ENCODE data around the gene ASGR1. TPM values are rescaled to one million over a fixed set of nuclear protein-coding genes. Genes with fewer than 3 reads are reported as not detected.
"Not testable (repeated sequence)": the region's sequence is repeated elsewhere in the genome, so short reads cannot be mapped to it uniquely, and the experiment has no call there.

ASGR1 gene
- total RNA-seq, 4 donors from 2014 or later = 0.21 to 1.5 (median 0.59) TPM; not detected in 1

- DNase-seq (ENCODE audit: low spot score in 2 of 2) = no peak
- peak overlapping the region in 2 of 4 donors; percentile 26 to 37 for H3K27ac ChIP-seq
- no peak for TF ChIP-seq EP300 (IDR thresholded peaks at IDR 0.05)
- peaks cover 0 to 67% of the 10 kb centered on the region in 2 donors for H3K27me3 ChIP-seq
- H3K36me3 ChIP-seq = no peaks in the 10 kb centered on the region
- H3K4me3 ChIP-seq = peak overlapping the region in 1 of 4 donors; percentile 34
- no peaks in the 10 kb centered on the region for H3K9me3 ChIP-seq
- H3K4me1 ChIP-seq = peaks cover 0 to 24% (median 2%) of the 10 kb centered on the region in 4 donors
- WGBS, 2 donors = 22 to 26% methylated on average over 7 of the region's 7 CpGs
Observed at GRCh38 chr17:7132511-7133094, 46.6 kb downstream of the ASGR1 start.

- Histone ChIP-seq H3K9me3 (no peaks in the 10 kb centered on the region), H3K27me3 (peaks cover 0 to 55% of the 10 kb centered on the region in 2 donors), H3K4me1 (peaks cover 0 to 24% (median 2%) of the 10 kb centered on the region in 4 donors), H3K27ac (peak overlapping the region in 2 of 4 donors; percentile 11 to 16), H3K36me3 (no peaks in the 10 kb centered on the region), H3K4me3 (peak overlapping the region in 1 of 4 donors; percentile 34)
- TF ChIP-seq POLR2A (IDR thresholded peaks at IDR 0.05) (no peak), CTCF (IDR thresholded peaks at IDR 0.05) (no peak), EP300 (IDR thresholded peaks at IDR 0.05) (no peak)
- WGBS, 2 donors = 78 to 82% methylated on average over 5 of the region's 5 CpGs
- DNase-seq (ENCODE audit: low spot score in 2 of 2) = no peak
Observed at GRCh38 chr17:7131423-7131791, 47.8 kb downstream of the ASGR1 start.

GRCh38 chr17:7130621-7131422 lies 48.3 kb downstream of the ASGR1 start:
- H3K27ac ChIP-seq = peak overlapping the region in 2 of 4 donors; percentile 16 to 42
- peaks cover 0 to 20% (median 2%) of the 10 kb centered on the region in 4 donors for H3K4me1 ChIP-seq
- DNase-seq (ENCODE audit: low spot score in 2 of 2) = no peak
- no peaks in the 10 kb centered on the region for H3K9me3 ChIP-seq
- peak overlapping the region in 1 of 4 donors; percentile 34 for H3K4me3 ChIP-seq
- peaks cover 0 to 54% of the 10 kb centered on the region in 2 donors for H3K27me3 ChIP-seq
- H3K36me3 ChIP-seq = no peaks in the 10 kb centered on the region
- WGBS, 2 donors = 43 to 49% methylated on average over 11 of the region's 11 CpGs
- TF ChIP-seq EP300 (IDR thresholded peaks at IDR 0.05) = no peak

- Histone ChIP-seq H3K27me3 (peaks cover 0 to 48% of the 10 kb centered on the region in 2 donors), H3K27ac (no peak overlapping the region), H3K4me1 (peaks cover 0 to 16% (median 2%) of the 10 kb centered on the region in 4 donors), H3K4me3 (no peak overlapping the region), H3K9me3 (no peaks in the 10 kb centered on the region), H3K36me3 (no peaks in the 10 kb centered on the region)
- TF ChIP-seq CTCF (IDR thresholded peaks at IDR 0.05) = no peak
- TF ChIP-seq POLR2A (IDR thresholded peaks at IDR 0.05) = no peak
- no peak for TF ChIP-seq EP300 (IDR thresholded peaks at IDR 0.05)
- 86 to 88% methylated on average over 8 of the region's 8 CpGs for WGBS, 2 donors
- no peak for DNase-seq (ENCODE audit: low spot score in 2 of 2)
Observed at GRCh38 chr17:7129311-7129710, 49.9 kb downstream of the ASGR1 start.

- H3K4me1 ChIP-seq = peaks cover 0 to 7% (median 2%) of the 10 kb centered on the region in 4 donors
- TF ChIP-seq POLR2A (IDR thresholded peaks at IDR 0.05) (no peak), EP300 (IDR thresholded peaks at IDR 0.05) (no peak), CTCF (IDR thresholded peaks at IDR 0.05) (no peak)
- H3K36me3 ChIP-seq = no peaks in the 10 kb centered on the region
- H3K27ac ChIP-seq = no peak overlapping the region
- no peak overlapping the region for H3K4me3 ChIP-seq
- 43 to 59% methylated on average over 5 of the region's 5 CpGs for WGBS, 2 donors
- H3K27me3 ChIP-seq = peaks cover 0 to 38% of the 10 kb centered on the region in 2 donors
- no peaks in the 10 kb centered on the region for H3K9me3 ChIP-seq
- DNase-seq (ENCODE audit: low spot score in 2 of 2) = no peak
Observed at GRCh38 chr17:7128160-7128559, 51.0 kb downstream of the ASGR1 start.

- not testable (repeated sequence) for H3K4me1 ChIP-seq; H3K27ac ChIP-seq; H3K9me3 ChIP-seq; DNase-seq (ENCODE audit: low spot score in 2 of 2); H3K36me3 ChIP-seq; H3K4me3 ChIP-seq
- 85 to 93% methylated on average over 5 of the region's 5 CpGs for WGBS, 2 donors
- peaks cover 0 to 32% of the 10 kb centered on the region in 2 donors for H3K27me3 ChIP-seq
Observed at GRCh38 chr17:7127501-7127900, 51.7 kb downstream of the ASGR1 start.

GRCh38 chr17:7126386-7126785 lies 52.8 kb downstream of the ASGR1 start:
- Histone ChIP-seq H3K27me3 (peaks cover 0 to 21% of the 10 kb centered on the region in 2 donors), H3K4me1 (peaks cover 0 to 11% (median 0%) of the 10 kb centered on the region in 4 donors)
- not testable (repeated sequence) for H3K36me3 ChIP-seq; H3K4me3 ChIP-seq; H3K9me3 ChIP-seq; DNase-seq (ENCODE audit: low spot score in 2 of 2); H3K27ac ChIP-seq
- WGBS, 2 donors = 74 to 77% methylated on average over 12 of the region's 12 CpGs
